Lung (tissue), 12 donors: Measurements from ENCODE around the gene CDH23. TPM values are rescaled to one million over a fixed set of nuclear protein-coding genes. Genes with fewer than 3 reads are reported as not detected.

Experiments
- ATAC-seq: fragments of 200-7000 bp; cut with Tn5 transposase; one replicate; pipeline ENCODE4 v1.9.1; 2020; ENCODE audit warnings: moderate number of reproducible peaks; ENCODE audit not compliant: insufficient read depth, low FRiP score
- DNase-seq, 3 donors: peaks; one replicate each; pipeline ENCODE4 v3.0.0-alpha.2; 2013 to 2017
- H3K27ac ChIP-seq, 2 donors: one replicate each; pipeline ENCODE4 v1.5.1; 2013; ENCODE audit warnings: mild to moderate bottlenecking in 2 of 2, moderate library complexity in 2 of 2, control low read depth in 1 of 2, inconsistent platforms in 1 of 2, low read depth in 1 of 2, low read length in 1 of 2
- H3K27me3 ChIP-seq, 3 donors: one replicate each; pipeline ENCODE4 v1.5.1; 2013; ENCODE audit warnings: low read length in 2 of 3; ENCODE audit not compliant: control insufficient read depth in 3 of 3, insufficient read depth in 3 of 3
- H3K36me3 ChIP-seq, 4 donors: one replicate each; pipeline ENCODE4 v1.5.1; 2013; ENCODE audit warnings: low read length in 4 of 4, mild to moderate bottlenecking in 1 of 4, moderate library complexity in 1 of 4; ENCODE audit not compliant: control insufficient read depth in 4 of 4, insufficient read depth in 4 of 4
- H3K4me1 ChIP-seq, 5 donors: one replicate each; pipeline ENCODE4 v1.5.1; 2013; ENCODE audit warnings: low read length in 5 of 5, mild to moderate bottlenecking in 2 of 5, moderate library complexity in 1 of 5; ENCODE audit not compliant: control insufficient read depth in 5 of 5, insufficient read depth in 5 of 5
- H3K4me3 ChIP-seq: one replicate; pipeline ENCODE4 v1.5.1; 2013; ENCODE audit warnings: mild to moderate bottlenecking, control low read depth, moderate library complexity
- H3K9ac ChIP-seq, 2 donors: one replicate each; pipeline ENCODE4 v1.5.1; 2013; ENCODE audit warnings: low read length in 2 of 2, control low read depth in 1 of 2; ENCODE audit not compliant: insufficient read depth in 1 of 2
- H3K9me3 ChIP-seq, 4 donors: one replicate each; pipeline ENCODE4 v1.5.1; 2013; ENCODE audit warnings: low read length in 3 of 4, mild to moderate bottlenecking in 1 of 4, moderate library complexity in 1 of 4; ENCODE audit not compliant: control insufficient read depth in 4 of 4, insufficient read depth in 3 of 4
- CTCF ChIP-seq: IDR thresholded peaks from 2 replicates; pipeline ENCODE4 v1.5.1; 2012; ENCODE audit warnings: mild to moderate bottlenecking; ENCODE audit errors: control extremely low read depth, extremely low read depth
- WGBS, 2 donors: extraction: QIAGEN DNeasy Blood & Tissue Kit; methylation state at CpG; one replicate each; pipeline ENCODE4 v1.1.7; 2013; 5-methylcytosine and 5-hydroxymethylcytosine counted together
- polyA plus RNA-seq, 2 donors: library from polyadenylated mRNA; stranded (reverse); fragments of 200-250 nt; gene quantifications; one replicate each; pipeline ENCODE4 v1.2.1, GENCODE V29; 2013
- total RNA-seq, 2 donors: library from RNA; depleted of rRNA in 1 of 2; stranded (reverse); fragments of >200 nt in 1 of 2; gene quantifications; one replicate each; pipeline ENCODE4 v1.2.1, GENCODE V29; 2014 to 2021
- donor health status: control.
- donor health status: control.
- donor health status: Bipolar disorder and iron deficiency.
- donor health status: healthy.
- donor health status: DM: yes; HTN: yes; CAD: no.

CDH23 gene
- total and polyA plus RNA-seq, 4 donors: 4.5 to 29.5 (median 6.0) TPM

- peak overlapping the region in 1 of 2 donors; percentile 46 for H3K27ac ChIP-seq
- H3K36me3 ChIP-seq: peaks cover 0 to 12% (median 0%) of the 10 kb centered on the region in 4 donors
- no peaks in the 10 kb centered on the region for H3K27me3 ChIP-seq
- ATAC-seq (no peak), DNase-seq (peak in 2 of 3 donors; percentile 15 to 35)
- TF ChIP-seq CTCF: no peak
- H3K9ac ChIP-seq: no peak overlapping the region
- no peak overlapping the region for H3K4me3 ChIP-seq
- peaks cover 0 to 49% (median 15%) of the 10 kb centered on the region in 5 donors for H3K4me1 ChIP-seq
- WGBS, 2 donors: 57 to 68% methylated on average over 11 of the region's 11 CpGs
- H3K9me3 ChIP-seq: no peaks in the 10 kb centered on the region
These were observed 366.8 kb downstream of the CDH23 start for GRCh38 chr10:71763352-71764127.

- TF ChIP-seq CTCF: no peak
- WGBS, 2 donors: 38 to 50% methylated on average over 8 of the region's 8 CpGs
- Histone ChIP-seq H3K9me3 (no peaks in the 10 kb centered on the region), H3K4me1 (peaks cover 0 to 56% (median 15%) of the 10 kb centered on the region in 5 donors), H3K9ac (no peak overlapping the region), H3K27me3 (no peaks in the 10 kb centered on the region), H3K27ac (peak overlapping the region; percentile 80 to 92), H3K36me3 (peaks cover 0 to 12% (median 0%) of the 10 kb centered on the region in 4 donors), H3K4me3 (no peak overlapping the region)
- ATAC-seq (no peak), DNase-seq (no peak)
These were observed 368.6 kb downstream of the CDH23 start for GRCh38 chr10:71765176-71765904.

- H3K36me3 ChIP-seq: peaks cover 0 to 10% (median 0%) of the 10 kb centered on the region in 4 donors
- ATAC-seq (no peak), DNase-seq (peak in 1 of 3 donors; percentile 29)
- H3K27ac ChIP-seq: peak overlapping the region; percentile 80 to 92
- no peak overlapping the region for H3K4me3 ChIP-seq
- no peaks in the 10 kb centered on the region for H3K27me3 ChIP-seq
- H3K4me1 ChIP-seq: peaks cover 0 to 58% (median 15%) of the 10 kb centered on the region in 5 donors
- TF ChIP-seq CTCF: no peak
- H3K9ac ChIP-seq: no peak overlapping the region
- WGBS, 2 donors: 71 to 76% methylated on average over 22 of the region's 22 CpGs
- H3K9me3 ChIP-seq: no peaks in the 10 kb centered on the region
These were observed 369.4 kb downstream of the CDH23 start for GRCh38 chr10:71765906-71766716.
